Measurements from ENCODE around the gene CYP2E1.

DNA sequence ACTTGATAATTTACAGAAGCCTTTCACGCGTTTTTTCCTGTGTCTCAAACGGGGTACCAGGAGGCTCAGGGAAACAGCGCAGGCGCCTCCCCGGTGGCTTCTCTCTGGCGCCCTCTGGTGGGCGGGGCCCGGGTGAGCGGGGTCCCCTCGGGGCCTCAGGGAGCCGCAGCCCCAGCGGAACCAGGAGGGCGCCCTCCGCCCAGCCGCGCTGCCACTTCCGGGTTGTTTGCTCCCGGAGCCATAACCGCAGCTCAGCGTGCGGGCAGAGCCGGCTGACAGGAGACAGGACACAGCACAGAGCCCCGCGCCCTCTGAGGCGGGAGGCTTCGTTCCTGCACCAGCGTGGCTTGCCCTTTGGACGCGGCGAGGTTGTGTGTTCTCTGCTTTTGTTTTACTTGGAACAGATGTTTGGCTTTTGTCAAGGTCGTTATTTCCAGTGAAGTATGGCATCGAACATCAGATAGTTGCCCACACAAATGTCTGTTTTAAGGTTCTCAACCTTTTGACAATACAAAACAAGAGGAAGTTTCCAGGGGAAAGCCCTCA lies 6.9 kb upstream of the CYP2E1 start:
- TF ChIP-seq, protein P1, sequence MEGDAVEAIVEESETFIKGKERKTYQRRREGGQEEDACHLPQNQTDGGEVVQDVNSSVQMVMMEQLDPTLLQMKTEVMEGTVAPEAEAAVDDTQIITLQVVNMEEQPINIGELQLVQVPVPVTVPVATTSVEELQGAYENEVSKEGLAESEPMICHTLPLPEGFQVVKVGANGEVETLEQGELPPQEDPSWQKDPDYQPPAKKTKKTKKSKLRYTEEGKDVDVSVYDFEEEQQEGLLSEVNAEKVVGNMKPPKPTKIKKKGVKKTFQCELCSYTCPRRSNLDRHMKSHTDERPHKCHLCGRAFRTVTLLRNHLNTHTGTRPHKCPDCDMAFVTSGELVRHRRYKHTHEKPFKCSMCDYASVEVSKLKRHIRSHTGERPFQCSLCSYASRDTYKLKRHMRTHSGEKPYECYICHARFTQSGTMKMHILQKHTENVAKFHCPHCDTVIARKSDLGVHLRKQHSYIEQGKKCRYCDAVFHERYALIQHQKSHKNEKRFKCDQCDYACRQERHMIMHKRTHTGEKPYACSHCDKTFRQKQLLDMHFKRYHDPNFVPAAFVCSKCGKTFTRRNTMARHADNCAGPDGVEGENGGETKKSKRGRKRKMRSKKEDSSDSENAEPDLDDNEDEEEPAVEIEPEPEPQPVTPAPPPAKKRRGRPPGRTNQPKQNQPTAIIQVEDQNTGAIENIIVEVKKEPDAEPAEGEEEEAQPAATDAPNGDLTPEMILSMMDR (IDR thresholded peaks at IDR 0.05): peak; percentile 44
- TF ChIP-seq EZH2 (IDR thresholded peaks at IDR 0.05): no peak
- TF ChIP-seq EZH2phosphoT487 (IDR thresholded peaks at IDR 0.05): no peak
